Subcutaneous preadipocyte (primary cell): ENCODE measurements around the gene CA4. TPM values are rescaled to one million over a fixed set of nuclear protein-coding genes. Genes with fewer than 3 reads are reported as not detected.

ENCODE experiments used
- total RNA-seq: library from RNA; depleted of rRNA; stranded (reverse); fragments of >200 nt; gene quantifications from 2 replicates; pipeline ENCODE4 v1.2.3, GENCODE V29; 2012

CA4 gene
- not detected in 2 replicates for total RNA-seq

DNA sequence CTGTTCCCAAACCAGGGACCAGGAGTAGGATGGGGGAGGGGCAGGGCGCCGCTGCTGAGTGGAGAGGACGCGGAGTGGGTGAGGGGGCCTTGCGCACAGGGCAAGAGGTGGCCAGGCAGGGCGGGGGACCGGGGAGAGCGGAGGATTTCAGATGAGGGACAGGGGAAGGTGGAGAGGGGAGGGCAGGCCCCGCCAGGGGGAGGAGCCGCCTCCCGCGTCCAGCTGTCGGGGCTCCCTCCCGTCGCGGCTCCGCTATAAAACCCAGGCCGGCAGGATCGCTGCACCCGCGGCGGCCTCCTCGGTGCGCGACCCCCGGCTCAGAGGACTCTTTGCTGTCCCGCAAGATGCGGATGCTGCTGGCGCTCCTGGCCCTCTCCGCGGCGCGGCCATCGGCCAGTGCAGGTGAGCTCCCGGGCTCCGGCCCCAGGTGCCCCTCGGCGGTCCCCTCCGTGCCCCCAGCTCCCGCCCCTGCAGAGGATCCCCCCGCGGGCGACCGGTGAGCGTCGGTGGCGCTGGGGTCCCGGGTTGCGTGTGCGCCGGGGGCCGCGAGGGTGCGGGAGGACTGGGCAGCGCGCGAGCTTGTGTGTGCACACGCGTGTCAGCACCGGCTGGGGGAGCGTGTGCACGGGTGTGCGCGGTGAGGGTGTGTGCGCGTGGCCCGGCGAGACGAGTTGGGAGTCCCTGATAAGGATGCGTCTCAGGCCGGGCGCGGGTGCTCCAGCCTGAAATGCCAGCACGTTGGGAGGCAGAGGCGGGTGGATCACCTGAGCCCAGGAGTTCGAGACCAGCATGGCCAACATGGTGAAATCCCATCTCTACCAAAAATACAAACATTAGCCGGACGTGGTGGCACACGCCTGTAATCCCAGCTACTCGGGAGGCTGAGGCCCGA, at the start of gene CA4:
TSS of gene CA4 (plus strand) at position 283 of the 892 bp plus-strand sequence. CDS start at position 345, 62 bp downstream.

Other genes starting within 250 kb of the CA4 start
- gene RNFT1, start 185.2 kb upstream of the CA4 start, total RNA-seq: 10.3 and 14.7 TPM in 2 replicates
- 15.4 and 21.9 TPM in 2 replicates for gene HEATR6, start 71.1 kb upstream of the CA4 start, total RNA-seq
- gene USP32, start 242.2 kb downstream of the CA4 start, total RNA-seq: 52.5 and 73.7 TPM in 2 replicates